GM18517 (cell line): ENCODE measurements around the gene PSPC1.
"Not testable (repeated sequence)": the region's sequence is repeated elsewhere in the genome, so short reads cannot be mapped to it uniquely, and the experiment has no call there.

ENCODE experiments used
- ATAC-seq: cut with Tn5 transposase; IDR thresholded peaks from one replicate; pipeline ENCODE4 v1.9.1; 2021; ENCODE audit warnings: mild to moderate bottlenecking, moderate library complexity; ENCODE audit not compliant: unreplicated experiment

The PSPC1 gene

DNA sequence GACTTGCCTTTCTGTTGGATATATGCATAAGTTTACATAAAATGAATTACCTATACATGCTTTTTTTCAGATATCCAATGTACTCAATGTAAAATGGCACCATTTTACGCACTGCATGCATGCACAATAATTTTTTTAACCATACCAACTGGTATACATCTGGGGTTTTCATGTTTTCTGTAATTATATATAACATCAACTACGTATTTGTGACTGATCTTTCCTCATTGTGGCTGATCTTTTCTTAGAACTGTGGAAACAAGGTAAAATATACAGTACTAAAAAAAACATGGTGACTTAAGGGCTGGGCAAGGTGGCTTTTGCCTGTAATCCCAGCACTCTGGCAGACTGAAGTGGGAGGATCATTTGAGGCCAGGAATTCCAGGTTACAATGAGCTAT is 18.5 kb downstream of the PSPC1 start:
- no peak for ATAC-seq

DNA sequence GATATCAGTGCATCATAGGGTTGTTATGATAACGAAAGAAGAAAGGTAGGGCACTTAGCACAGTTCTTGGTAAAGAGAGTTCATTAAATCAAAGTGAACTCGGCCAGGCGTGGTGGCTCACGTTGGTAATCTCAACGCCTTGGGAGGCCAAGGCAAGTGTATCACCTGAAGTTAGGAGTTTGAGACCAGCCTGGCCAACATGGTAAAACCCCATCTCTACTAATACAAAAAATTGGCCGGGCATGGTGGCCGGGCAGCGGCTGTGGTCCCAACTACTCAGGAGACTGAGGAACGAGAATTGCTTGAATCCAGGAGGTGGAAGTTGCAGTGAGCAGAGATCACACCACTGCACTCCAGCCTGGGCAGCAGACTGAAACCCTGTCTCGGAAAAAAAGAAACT is 19.1 kb downstream of the PSPC1 start:
- no peak for ATAC-seq

DNA sequence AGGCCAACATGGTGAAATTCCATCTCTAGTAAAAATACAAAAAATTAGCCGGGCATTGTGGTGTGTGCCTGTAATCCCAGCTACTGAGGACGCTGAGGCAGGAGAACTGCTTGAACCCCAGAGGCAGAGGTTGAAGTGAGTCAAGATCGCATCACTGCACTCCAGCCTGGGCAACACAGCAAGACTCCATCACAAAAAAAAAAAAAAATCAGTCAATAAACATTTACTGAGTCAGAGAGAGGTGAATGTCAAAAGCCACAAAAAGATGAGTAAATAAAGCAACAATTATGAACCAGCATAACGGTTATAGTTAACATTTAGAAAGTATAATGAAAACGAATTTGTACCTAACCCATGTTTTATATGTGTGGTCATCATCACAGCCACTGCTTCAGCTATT is 23.1 kb downstream of the PSPC1 start:
- ATAC-seq: no peak

DNA sequence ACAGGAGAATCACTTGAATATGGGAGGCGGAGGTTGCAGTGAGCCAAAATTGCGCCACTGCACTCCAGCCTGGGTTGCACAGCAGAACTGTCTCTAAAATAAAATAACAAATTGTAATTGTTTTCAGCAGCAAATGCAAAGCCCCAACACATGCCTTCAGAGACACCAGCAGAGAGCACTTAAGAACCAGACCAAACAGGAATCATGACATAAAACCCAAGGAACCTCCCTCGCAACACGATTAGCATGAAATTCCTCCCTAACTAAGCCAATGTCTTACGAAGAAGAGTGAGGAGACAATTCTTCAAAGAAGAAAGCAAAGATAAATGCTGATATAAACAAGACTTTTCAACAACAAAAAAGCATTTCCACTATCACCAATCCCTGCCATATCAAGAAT is 40.1 kb downstream of the PSPC1 start:
- no peak for ATAC-seq

DNA sequence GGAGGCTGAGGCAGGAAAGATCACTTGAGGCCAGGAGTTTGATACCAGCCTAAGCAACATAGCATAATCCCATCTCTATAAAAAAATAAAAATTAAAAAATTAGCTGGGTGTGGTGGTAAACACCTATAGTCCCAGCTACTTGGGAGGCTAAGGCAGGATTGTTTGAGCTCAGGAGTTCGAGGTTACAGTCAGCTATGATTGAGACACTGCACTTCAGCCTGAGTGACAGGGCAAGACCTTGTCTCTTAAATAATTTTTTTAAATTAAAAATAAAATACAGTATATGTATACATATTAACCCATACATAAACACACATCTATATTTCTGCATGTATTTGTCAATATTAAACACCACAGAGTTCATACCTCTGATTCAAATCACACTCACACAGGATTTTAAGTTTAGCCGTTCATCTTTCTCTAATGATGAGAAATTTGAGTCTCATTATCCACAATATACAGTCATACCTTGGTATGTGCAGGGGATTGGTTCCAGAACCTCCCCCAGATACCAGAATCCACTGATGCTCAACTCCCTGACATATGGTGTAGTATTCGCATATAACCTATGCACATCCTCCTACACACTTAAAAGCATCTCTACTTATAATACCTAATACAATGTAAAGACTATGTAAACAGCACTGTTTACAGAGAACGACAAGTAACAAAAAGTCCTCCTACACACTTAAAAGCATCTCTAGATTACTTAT is 44.7 kb downstream of the PSPC1 start:
- no peak for ATAC-seq

DNA sequence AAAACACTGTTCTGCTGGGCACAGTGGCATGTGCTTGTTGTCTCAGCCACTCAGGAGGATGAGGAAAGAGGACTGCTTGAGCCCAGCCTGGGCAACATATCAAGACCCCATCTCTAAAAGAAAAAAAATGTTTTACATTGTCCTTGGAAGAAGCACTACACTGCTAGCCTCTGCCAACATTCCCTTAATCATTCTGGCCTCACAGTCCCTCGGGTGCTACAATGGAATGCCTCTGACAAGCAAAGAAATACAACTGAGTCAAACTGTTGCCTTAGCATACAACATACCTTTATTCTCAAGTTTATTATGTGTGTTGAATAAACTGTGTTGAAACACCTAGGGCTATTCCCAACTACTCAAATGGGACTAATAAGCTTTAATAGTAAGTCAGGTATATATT is 56.1 kb downstream of the PSPC1 start:
- ATAC-seq: no peak

DNA sequence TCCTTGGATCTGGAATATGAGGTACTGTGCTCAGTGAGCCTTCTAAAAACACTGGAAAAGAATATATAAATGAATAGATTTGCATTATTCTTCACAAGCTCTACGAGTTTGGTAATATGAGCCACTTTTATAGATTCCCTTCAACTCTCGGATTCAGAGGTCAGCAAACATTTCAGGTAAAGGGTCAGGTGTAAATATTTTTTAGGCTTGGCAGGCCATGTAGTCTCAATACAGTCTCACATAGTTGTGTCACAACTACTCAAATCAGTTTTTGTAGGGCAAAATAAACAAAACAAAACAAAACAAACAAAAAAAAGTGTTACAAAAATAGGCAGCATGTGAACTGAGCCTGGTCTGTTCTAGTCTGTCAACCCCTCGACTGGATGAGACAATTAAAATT is 57.4 kb downstream of the PSPC1 start:
- ATAC-seq: no peak

DNA sequence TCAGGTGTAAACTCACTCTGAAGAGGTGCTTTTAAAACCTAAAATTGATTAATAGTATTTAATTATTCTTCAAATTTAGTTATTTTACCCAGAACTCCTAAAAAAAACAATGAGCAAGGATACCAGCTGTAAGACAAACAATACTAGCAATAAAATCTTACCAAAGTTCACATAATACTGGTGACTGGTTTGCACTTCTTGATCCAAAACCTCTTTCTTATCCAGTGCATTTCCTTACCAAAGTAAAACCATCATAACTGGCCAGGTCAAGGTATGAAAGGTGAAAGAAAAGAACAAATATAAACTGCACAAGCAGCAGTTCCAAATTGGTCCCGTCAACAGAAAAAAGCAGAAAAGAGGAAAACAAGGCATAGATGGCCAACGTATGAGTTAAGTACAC is 62.7 kb downstream of the PSPC1 start:
- ATAC-seq: no peak

DNA sequence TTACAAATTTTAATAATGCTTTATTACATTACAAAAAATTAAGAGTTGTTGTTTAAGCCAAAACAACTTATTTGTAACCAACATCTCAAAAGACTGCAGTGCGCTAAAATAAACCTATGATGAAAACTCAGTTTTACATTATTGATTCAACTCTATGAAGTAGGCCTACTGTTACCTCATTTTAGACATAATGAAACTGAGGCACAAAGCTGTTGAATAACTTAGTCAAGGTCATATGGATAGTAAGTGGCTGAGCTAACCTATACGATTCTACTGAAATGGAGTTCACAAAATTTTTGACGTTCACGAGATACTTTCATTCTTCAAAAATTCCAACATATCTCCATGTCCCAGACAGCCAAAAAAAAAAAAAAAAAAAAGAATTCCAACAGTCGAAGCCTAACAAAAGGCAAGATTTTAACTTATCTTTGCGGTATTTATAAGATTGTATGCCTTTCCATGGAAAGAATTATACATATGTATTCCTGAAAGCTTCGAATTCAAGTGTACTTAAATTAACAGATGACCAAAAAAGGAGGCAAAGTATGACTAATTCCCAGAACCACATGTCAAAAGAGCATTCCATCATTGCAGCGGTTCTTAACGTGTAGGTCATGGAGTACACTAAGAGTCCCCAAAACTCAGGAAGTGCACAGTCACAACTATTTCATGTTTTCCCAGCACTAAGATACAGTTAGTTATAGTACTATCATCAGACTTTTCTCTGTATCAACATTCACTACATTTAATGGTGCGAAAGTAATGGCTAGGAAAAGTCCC is 69.4 kb downstream of the PSPC1 start:
- ATAC-seq: no peak

DNA sequence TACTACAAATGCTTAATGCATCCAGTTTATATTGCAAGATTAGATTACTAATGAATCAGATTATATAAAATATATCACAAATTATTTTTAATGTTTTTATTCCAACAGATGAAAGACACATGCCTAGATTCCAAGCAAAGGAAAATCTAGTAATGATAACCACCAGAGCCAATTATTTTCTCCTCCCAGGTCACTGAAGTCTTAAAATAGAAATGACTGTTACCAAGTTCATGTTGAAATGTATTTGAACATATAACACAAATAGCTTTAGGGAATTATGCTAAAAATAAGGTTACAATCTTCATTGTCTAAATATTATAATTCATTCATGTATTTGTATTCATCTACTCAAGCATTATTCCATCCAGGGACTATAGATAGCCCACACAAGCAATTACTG is 73.0 kb downstream of the PSPC1 start:
- not testable (repeated sequence) for ATAC-seq

DNA sequence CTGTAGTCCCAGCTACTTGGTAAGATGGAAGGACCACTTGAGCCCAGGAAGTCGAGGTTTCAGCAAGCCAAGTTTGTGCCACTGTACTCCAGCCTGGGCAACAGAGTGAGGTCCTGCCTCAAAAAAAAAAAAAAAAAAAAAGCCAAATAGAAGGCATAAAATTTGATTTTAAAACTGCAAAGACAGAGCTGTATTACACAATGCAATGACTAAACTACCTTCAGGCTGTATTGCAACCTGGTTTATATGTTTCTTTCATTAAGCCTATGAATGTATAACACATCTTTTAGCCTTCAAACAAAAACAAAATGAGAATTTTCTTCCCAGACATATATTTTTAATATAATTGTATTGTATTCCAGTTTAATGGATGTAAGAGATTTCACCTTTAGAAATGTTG is 73.7 kb downstream of the PSPC1 start:
- ATAC-seq: not testable (repeated sequence)

DNA sequence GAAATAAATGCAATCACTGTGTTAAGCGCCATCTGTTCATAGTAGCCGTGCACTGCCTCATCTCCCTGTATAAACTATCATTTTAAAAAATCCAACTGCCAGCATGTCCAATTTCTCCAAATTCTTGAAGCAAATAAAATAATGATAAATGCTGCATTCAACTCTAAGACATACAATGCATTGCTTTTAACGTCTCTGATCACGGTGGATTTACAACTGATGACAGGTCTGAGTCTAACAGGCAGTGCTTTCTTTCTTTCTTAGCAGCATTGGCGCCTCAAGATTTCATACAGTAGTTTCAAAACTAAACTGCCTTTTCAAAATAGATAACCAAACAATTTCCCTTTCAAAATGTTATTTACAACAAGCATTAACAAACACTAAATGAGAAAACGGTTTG is 78.5 kb downstream of the PSPC1 start:
- ATAC-seq: not testable (repeated sequence)

DNA sequence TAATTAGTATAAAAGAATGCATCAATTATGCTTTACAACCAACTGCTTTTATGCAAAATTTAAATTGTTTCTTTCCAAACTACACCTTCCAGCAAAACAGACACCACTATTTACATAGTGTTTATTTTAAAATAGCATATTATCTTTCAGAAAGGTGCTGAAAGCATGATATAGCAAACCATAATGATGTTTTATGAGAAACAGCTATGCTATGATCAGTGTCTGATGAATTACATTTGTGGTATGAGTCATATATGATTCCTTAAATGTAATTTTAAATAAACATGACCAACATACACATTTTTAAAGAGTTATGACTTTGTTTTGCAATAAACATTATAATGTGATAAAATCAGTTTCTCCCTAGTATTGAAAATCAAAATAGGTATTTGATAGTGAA is 81.1 kb downstream of the PSPC1 start:
- not testable (repeated sequence) for ATAC-seq

DNA sequence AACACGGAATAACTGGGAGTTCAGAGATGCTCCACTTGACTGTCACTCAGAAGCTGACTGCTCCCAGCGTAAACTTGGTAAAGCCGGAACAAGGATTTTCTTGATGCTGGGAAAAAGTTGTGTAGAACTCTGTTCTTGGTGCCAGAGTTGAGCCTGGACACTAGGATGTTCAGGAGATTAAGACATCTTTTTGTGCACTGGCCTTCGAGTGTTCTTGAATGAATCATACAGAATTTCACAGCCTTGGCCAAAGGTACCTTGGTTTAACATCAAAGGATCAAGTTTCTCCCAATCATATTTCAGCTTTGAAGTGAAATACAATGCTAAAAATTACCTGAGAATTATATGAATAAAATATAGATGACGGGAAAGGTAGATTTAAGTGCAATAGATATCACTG is 81.8 kb downstream of the PSPC1 start:
- not testable (repeated sequence) for ATAC-seq

DNA sequence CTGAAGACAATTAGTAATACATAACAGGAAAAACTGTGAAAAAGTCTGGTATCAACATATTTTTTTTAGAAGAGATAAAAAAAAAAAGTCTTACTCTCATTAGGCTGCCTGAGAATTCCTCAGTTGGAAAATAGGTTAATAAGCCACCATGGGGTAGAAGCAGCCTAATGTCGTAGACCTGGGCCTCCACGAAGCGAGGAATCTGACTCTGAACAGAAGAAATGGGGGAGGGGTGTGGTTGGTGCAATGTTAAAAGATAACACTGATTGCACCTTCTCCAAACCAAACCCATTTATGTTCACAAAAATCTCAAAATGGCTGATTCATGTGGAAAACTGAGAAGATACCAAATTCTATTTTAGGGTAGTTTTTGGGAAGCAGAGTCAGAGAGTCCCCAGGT is 86.9 kb downstream of the PSPC1 start:
- ATAC-seq: no peak

DNA sequence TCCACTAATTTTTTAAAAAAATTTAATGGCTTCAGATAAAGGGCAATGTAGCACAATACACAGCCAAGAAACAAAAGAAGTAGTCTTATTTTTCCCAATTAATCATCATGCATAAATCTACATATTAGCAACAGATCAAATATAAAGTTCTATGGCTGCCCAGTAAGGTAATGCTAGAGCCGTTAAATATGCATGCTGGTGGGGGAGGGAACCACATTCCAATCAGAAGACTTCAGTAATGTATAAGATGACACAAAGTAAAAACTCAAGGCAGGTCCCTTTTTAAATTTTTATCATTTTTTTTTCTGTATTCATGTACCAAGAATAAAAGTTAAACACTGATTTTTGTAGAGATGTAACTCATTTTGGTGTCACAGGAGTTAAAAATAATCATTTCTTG is 87.3 kb downstream of the PSPC1 start:
- ATAC-seq: no peak

DNA sequence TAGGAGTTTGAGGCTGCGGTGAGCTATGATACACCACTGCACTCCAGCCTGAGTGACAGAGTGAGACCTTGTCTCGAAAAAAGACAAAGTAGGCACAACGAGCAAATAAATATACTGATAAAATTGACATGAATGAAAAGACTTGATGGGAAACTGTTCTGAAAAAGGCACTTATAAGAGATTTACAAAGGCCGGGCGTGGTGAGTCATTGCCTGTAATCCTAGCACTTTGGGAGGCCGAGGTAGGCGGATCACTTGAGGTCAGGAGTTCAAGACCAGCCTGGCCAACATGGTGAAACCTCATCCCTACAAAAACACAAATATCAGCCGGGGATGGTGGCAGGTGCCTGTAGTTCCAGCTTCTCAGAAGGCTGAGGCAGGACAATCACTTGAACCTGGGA is 91.3 kb downstream of the PSPC1 start:
- not testable (repeated sequence) for ATAC-seq

DNA sequence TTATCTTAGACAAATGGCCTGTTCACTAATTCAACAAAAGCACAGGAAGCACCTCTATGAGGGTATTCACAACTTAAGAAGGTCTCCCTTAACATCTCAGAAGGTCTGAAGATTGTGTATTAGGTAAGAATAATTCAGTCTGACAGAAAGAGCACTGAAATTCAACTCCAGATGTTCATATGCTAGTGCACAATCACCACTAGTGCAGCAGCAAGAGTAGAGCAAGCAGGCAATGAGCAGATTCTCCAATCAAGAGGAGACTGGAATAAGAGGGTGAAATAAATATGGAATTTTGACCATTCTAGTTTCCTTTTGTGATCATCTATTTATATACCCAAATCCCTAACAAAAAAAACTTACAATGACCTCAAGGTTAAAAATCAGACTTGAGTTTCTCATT is 97.3 kb downstream of the PSPC1 start:
- no peak for ATAC-seq

DNA sequence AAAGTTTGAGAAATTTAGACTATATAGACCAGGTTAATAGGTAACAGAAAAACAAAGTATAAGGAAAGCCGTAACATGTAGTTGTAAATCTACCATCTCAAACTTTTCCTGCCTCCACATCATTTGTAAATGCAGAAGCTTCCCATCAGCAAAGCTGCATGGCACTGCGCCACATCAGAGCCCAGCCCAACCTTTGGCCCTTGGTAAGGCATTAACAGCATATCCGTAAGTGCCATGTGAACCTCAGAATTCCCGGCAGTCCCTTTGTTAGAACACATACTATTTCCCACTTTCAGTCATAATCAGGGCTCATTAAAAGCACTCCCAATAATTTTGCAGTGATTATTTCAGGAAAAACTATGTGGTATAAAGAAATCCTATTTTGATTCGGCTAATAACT is 97.7 kb downstream of the PSPC1 start:
- no peak for ATAC-seq

DNA sequence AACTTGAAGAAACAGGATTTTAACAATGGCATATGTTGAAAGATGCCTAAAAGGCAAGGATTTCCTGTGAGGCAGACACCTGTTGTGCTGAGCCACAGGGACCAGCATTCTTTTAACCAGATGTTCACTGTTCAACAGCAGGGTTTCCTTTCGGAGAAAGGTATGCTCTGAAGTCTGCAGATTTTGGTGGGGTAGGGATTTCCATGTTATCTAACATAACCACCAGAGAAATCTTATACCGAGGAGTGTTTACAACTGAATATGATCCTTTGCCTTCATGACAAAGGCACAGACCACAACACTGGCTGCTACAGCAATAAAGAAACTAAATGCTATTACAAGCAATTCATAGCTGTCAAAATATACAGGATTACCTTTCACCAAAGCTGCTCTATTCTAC is 101.2 kb downstream of the PSPC1 start:
- ATAC-seq: no peak

DNA sequence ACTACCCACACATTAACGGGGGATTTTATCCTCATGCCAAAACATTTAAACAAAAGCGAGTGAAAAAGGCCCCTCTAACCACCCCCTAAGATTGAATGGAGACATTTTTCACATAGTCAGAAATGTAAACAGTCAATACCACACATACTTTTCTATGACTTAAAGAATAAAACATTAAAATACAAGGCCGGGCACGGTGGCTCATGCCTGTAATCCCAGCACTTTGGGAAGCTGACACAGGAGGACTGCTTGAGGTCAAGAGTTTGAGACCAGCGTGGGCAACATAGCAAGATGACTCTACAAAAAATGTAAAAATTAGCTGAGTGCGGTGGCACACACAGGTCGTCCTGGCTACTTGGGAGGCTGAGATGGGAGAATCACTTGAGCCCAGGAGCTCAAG is 102.0 kb downstream of the PSPC1 start:
- no peak for ATAC-seq

DNA sequence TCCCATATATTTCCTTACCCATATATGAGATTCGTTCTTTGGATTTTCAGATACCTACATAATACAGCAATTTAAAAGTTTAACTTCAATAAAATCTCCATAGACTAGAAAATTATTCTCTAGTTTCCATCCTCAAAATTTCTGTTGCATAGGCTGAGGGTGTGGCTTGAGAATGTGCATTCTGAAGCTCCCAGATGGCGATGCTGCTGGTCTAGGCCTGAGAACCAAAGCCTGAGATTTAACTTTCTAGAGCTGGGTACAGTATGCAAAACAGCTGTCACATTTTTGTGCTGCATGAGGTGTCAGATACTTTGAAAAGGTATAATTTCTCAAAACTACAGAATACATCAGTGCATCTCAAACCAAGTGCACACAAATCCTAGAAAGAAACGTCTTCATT is 106.6 kb downstream of the PSPC1 start:
- ATAC-seq: no peak

DNA sequence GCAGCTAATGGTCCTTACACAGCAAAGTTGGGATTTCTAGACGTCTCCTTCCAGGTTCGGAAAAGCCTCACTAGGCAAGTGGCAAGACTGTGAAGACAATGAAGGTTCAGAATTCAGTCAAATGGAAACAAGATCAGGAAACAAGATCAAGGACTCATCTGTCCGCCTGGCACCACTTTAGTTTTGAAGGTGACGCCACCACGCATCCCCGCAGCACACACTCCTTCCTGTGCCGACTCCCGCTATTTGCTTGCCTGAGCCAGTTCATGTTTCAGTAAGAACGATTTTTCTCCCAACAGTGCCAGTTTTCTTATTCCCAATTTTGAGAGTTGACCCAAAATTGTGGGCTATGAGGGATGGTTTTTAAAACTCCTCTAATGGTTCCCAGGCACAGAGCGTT is 107.8 kb downstream of the PSPC1 start:
- no peak for ATAC-seq
